Measurements from ENCODE around the gene PROB1.
"Not testable (repeated sequence)": the region's sequence is repeated elsewhere in the genome, so short reads cannot be mapped to it uniquely, and the experiment has no call there.

PROB1 gene

DNA sequence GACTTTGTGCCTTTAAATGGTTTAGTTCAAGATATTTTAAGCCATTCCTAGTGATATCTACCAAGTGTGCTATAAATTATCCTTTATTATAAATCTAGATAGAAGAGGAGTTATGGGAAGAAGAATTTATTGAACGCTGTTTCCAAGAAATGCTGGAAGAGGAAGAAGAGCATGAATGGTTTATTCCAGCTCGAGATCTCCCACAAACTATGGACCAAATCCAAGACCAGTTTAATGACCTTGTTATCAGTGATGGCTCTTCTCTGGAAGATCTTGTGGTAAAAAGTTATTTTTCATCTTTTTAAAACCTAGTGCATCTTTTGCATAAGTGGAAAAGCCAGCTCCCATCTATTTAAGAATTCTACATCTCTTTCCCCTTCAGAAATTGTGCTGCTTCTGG, 30.4 kb downstream of the PROB1 start:
- H3K9ac ChIP-seq (ENCODE audit: low read length in 5 of 5), result no peak overlapping the region
- no peak overlapping the region for H3K27ac ChIP-seq (ENCODE audit: low read depth, low read length)
- peaks cover 0 to 3% (median 0%) of the 10 kb centered on the region in 5 donors for H3K4me1 ChIP-seq (ENCODE audit: control insufficient read depth in 5 of 5, insufficient read depth in 5 of 5, low read length in 5 of 5)
- no peaks in the 10 kb centered on the region for H3K9me3 ChIP-seq (ENCODE audit: control insufficient read depth in 5 of 5, low read length in 5 of 5)
- H3K36me3 ChIP-seq (ENCODE audit: control insufficient read depth in 5 of 5, insufficient read depth in 5 of 5, low read length in 5 of 5), result peaks cover 31 to 52% (median 45%) of the 10 kb centered on the region in 5 donors
- H3K27me3 ChIP-seq (ENCODE audit: control insufficient read depth in 5 of 5, insufficient read depth in 4 of 5, low read length in 5 of 5), result no peaks in the 10 kb centered on the region
- H3K4me3 ChIP-seq (ENCODE audit: low read depth in 1 of 5, low read length in 5 of 5), result no peak overlapping the region

DNA sequence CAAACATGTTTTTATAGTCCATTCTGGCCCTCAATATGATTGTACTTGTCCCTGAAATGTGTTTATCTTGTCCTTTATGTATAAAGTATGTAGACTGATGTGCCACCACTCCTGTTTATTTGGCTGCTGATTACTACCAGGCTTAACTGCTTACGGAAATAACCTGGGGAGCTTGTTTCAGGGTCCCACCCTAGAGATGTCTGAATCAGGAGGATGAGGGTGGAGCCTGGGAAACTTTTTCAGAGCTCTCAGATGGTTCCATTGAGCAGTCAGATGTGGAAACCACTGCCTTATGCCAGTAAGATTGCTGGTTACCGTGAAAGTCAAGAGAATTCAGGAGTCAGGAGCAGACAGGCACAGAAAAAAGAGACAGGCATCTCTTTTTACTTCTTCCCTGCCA, 31.0 kb downstream of the PROB1 start:
- Histone ChIP-seq H3K4me3 (ENCODE audit: low read depth in 1 of 5, low read length in 5 of 5) (no peak overlapping the region), H3K27ac (ENCODE audit: low read depth, low read length) (no peak overlapping the region), H3K4me1 (ENCODE audit: control insufficient read depth in 5 of 5, insufficient read depth in 5 of 5, low read length in 5 of 5) (peaks cover 0 to 3% (median 0%) of the 10 kb centered on the region in 5 donors), H3K27me3 (ENCODE audit: control insufficient read depth in 5 of 5, insufficient read depth in 4 of 5, low read length in 5 of 5) (no peaks in the 10 kb centered on the region), H3K9ac (ENCODE audit: low read length in 5 of 5) (no peak overlapping the region), H3K9me3 (ENCODE audit: control insufficient read depth in 5 of 5, low read length in 5 of 5) (no peaks in the 10 kb centered on the region), H3K36me3 (ENCODE audit: control insufficient read depth in 5 of 5, insufficient read depth in 5 of 5, low read length in 5 of 5) (peaks cover 28 to 49% (median 40%) of the 10 kb centered on the region in 5 donors)

DNA sequence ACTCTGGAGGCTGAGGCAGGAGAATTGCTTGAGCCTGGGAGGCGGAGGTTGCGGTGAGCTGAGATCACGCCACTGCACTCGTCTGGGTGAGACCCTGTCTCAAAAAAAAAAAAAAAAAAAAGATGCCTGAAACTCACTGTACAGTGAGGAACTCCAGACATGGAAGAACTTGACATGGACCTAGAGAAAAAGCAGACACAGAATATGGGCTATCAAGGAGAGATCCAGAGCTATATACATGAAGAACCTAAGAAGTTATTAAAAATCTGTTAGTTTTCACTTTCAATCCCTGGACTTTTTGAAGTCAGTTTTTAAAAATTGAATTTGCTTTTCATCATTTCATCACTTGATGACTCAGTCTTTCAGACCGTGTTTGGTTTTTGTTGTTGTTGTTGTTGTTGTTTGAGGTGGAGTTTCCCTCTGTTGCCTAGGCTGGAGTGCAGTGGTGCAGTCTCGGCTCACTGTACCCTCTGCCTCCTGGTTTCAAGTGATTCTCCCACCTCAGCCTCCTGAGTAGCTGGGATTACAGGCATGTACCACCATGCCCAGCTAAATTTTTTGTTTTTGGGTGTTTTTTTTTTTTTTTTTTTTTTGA, 33.0 kb downstream of the PROB1 start:
- Histone ChIP-seq H3K4me3 (ENCODE audit: low read depth in 1 of 5, low read length in 5 of 5) (no peak overlapping the region), H3K36me3 (ENCODE audit: control insufficient read depth in 5 of 5, insufficient read depth in 5 of 5, low read length in 5 of 5) (peaks cover 16 to 36% (median 29%) of the 10 kb centered on the region in 5 donors), H3K9ac (ENCODE audit: low read length in 5 of 5) (no peak overlapping the region), H3K27me3 (ENCODE audit: control insufficient read depth in 5 of 5, insufficient read depth in 4 of 5, low read length in 5 of 5) (no peaks in the 10 kb centered on the region), H3K9me3 (ENCODE audit: control insufficient read depth in 5 of 5, low read length in 5 of 5) (no peaks in the 10 kb centered on the region), H3K4me1 (ENCODE audit: control insufficient read depth in 5 of 5, insufficient read depth in 5 of 5, low read length in 5 of 5) (peaks cover 0 to 3% (median 0%) of the 10 kb centered on the region in 5 donors), H3K27ac (ENCODE audit: low read depth, low read length) (no peak overlapping the region)

DNA sequence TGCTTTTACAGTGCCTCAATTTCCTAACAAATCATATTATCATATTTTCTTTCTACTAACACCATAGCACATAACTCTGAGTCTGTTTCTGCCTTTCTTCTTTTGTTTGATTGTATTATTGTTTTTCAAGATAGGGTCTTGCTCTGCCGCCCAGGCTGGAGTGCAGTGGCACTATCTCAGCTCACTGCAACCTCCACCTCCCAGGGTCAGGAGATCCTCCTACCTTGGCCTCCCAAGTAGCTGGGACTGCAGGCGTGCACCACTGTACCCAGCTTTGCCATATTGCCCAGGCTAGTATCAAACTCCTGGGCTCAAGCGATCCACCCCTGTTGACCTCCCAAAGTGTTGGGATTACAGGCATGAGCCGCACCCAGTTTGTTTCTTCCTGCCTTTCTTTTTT, 34.5 kb downstream of the PROB1 start:
- Histone ChIP-seq H3K4me1 (ENCODE audit: control insufficient read depth in 5 of 5, insufficient read depth in 5 of 5, low read length in 5 of 5) (peaks cover 0 to 3% (median 0%) of the 10 kb centered on the region in 5 donors), H3K9ac (ENCODE audit: low read length in 5 of 5) (no peak overlapping the region), H3K4me3 (ENCODE audit: low read depth in 1 of 5, low read length in 5 of 5) (no peak overlapping the region), H3K27ac (ENCODE audit: low read depth, low read length) (no peak overlapping the region), H3K27me3 (ENCODE audit: control insufficient read depth in 5 of 5, insufficient read depth in 4 of 5, low read length in 5 of 5) (no peaks in the 10 kb centered on the region), H3K9me3 (ENCODE audit: control insufficient read depth in 5 of 5, low read length in 5 of 5) (no peaks in the 10 kb centered on the region), H3K36me3 (ENCODE audit: control insufficient read depth in 5 of 5, insufficient read depth in 5 of 5, low read length in 5 of 5) (peaks cover 12 to 21% (median 13%) of the 10 kb centered on the region in 5 donors)

DNA sequence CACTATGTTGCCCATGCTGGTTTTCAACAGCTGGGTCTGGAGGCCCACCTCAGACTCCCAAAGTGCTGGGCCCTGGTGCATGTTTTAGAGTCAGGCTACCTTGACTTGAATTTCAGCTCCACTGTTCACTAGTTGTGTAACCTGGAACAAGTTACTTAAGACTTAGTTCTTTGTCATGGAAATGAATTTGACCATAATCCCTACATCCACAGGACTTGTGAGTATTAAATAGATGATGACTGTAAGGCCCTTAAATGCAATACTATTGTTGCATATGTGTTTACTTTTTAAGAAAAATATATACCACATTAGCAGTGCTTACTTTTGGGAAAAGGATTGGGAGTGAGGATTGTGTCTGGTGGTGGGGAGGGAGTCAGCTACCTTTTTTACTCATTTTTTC, 36.8 kb downstream of the PROB1 start:
- H3K9ac ChIP-seq (ENCODE audit: low read length in 5 of 5), result no peak overlapping the region
- no peaks in the 10 kb centered on the region for H3K9me3 ChIP-seq (ENCODE audit: control insufficient read depth in 5 of 5, low read length in 5 of 5)
- H3K27me3 ChIP-seq (ENCODE audit: control insufficient read depth in 5 of 5, insufficient read depth in 4 of 5, low read length in 5 of 5), result no peaks in the 10 kb centered on the region
- no peak overlapping the region for H3K27ac ChIP-seq (ENCODE audit: low read depth, low read length)
- H3K36me3 ChIP-seq (ENCODE audit: control insufficient read depth in 5 of 5, insufficient read depth in 5 of 5, low read length in 5 of 5), result peaks cover 0 to 7% (median 2%) of the 10 kb centered on the region in 5 donors
- H3K4me3 ChIP-seq (ENCODE audit: low read depth in 1 of 5, low read length in 5 of 5), result no peak overlapping the region
- H3K4me1 ChIP-seq (ENCODE audit: control insufficient read depth in 5 of 5, insufficient read depth in 5 of 5, low read length in 5 of 5), result peaks cover 0 to 5% (median under 1%) of the 10 kb centered on the region in 5 donors

DNA sequence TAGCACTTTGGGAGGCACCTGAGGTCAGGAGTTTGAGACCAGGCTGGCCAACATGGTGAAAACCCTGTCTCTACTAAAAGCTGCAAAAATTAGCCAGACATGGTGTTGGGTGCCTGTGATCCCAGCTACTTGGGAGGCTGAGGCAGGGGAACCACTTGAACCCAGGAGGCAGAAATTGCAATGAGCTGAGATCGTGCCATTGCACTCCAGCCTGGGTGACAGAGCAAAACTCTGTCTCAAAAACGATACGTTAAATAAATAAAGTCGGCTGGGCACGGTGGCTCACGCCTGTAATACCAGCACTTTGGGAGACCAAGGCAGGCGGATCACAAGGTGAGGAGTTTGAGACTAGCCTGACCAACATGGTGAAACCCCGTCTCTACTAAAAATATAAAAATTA, 39.0 kb downstream of the PROB1 start:
- H3K27me3 ChIP-seq (ENCODE audit: control insufficient read depth in 5 of 5, insufficient read depth in 4 of 5, low read length in 5 of 5); H3K9me3 ChIP-seq (ENCODE audit: control insufficient read depth in 5 of 5, low read length in 5 of 5); H3K27ac ChIP-seq (ENCODE audit: low read depth, low read length); H3K4me3 ChIP-seq (ENCODE audit: low read depth in 1 of 5, low read length in 5 of 5); H3K4me1 ChIP-seq (ENCODE audit: control insufficient read depth in 5 of 5, insufficient read depth in 5 of 5, low read length in 5 of 5); H3K36me3 ChIP-seq (ENCODE audit: control insufficient read depth in 5 of 5, insufficient read depth in 5 of 5, low read length in 5 of 5); H3K9ac ChIP-seq (ENCODE audit: low read length in 5 of 5): not testable (repeated sequence)

DNA sequence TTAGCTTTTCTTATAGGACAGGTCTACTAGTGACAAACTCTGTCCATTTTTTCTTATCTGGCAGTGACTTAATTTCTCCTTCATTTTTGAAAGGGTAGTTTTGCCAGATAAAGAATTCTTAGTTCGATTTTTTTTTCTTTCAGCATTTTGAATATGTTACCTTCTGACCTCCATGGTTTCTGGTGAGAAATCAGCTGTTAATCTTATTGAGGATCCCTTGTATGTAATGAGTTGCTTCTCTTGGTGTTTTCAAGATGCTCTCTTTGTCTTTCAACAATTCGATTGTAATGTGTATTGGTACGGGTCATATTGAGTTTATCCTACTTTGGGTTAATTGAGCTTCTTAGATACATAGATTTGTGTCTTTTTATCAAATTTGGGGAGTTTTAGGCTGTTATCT, 40.7 kb downstream of the PROB1 start:
- H3K9me3 ChIP-seq (ENCODE audit: control insufficient read depth in 5 of 5, low read length in 5 of 5), result no peaks in the 10 kb centered on the region
- no peaks in the 10 kb centered on the region for H3K27me3 ChIP-seq (ENCODE audit: control insufficient read depth in 5 of 5, insufficient read depth in 4 of 5, low read length in 5 of 5)
- peaks cover 0 to 7% (median 3%) of the 10 kb centered on the region in 5 donors for H3K36me3 ChIP-seq (ENCODE audit: control insufficient read depth in 5 of 5, insufficient read depth in 5 of 5, low read length in 5 of 5)
- peaks cover 0 to 9% (median 6%) of the 10 kb centered on the region in 5 donors for H3K4me1 ChIP-seq (ENCODE audit: control insufficient read depth in 5 of 5, insufficient read depth in 5 of 5, low read length in 5 of 5)
- no peak overlapping the region for H3K27ac ChIP-seq (ENCODE audit: low read depth, low read length)
- no peak overlapping the region for H3K9ac ChIP-seq (ENCODE audit: low read length in 5 of 5)
- no peak overlapping the region for H3K4me3 ChIP-seq (ENCODE audit: low read depth in 1 of 5, low read length in 5 of 5)

DNA sequence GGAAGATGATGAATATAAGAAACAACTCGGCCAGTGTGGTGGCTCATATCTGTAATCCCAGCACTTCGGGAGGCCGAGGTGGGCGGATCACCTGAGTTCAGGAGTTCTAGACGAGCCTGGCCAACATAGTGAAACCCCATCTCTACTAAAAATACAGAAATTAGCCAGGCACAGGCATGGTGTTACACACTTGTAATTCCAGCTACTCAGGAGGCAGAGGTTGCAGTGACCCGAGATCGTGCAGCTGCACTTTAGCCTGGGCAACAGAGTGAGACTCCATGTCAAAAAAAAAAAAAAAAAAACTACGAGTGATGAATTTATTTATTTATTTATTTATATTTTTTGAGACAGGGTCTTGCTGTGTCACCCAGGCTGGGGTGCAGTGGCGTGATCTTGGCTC, 47.0 kb downstream of the PROB1 start:
- H3K4me1 ChIP-seq (ENCODE audit: control insufficient read depth in 5 of 5, insufficient read depth in 5 of 5, low read length in 5 of 5), result peaks cover 0 to 24% (median 21%) of the 10 kb centered on the region in 5 donors
- not testable (repeated sequence) for H3K36me3 ChIP-seq (ENCODE audit: control insufficient read depth in 5 of 5, insufficient read depth in 5 of 5, low read length in 5 of 5); H3K9ac ChIP-seq (ENCODE audit: low read length in 5 of 5)

DNA sequence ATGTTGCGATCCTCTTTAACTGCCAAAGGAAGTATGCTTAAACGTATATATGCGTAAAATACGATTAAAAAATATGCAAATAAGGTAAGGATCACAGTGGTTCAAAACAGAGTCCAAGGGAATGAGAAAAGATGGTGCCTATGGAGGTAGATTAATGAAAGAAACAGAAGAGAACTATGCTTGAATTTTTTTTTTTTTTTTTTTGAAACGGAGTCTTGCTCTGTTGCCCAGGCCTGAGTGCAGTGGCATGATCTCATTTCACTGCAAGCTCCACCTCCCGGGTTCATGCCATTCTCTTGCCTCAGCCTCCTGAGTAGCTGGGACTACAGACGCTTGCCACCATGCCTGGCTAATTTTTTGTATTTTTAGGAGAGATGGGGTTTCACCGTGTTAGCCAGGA, 49.5 kb downstream of the PROB1 start:
- not testable (repeated sequence) for H3K9ac ChIP-seq (ENCODE audit: low read length in 5 of 5); H3K9me3 ChIP-seq (ENCODE audit: control insufficient read depth in 5 of 5, low read length in 5 of 5); H3K36me3 ChIP-seq (ENCODE audit: control insufficient read depth in 5 of 5, insufficient read depth in 5 of 5, low read length in 5 of 5); H3K27ac ChIP-seq (ENCODE audit: low read depth, low read length); H3K4me3 ChIP-seq (ENCODE audit: low read depth in 1 of 5, low read length in 5 of 5); H3K27me3 ChIP-seq (ENCODE audit: control insufficient read depth in 5 of 5, insufficient read depth in 4 of 5, low read length in 5 of 5)
- peaks cover 4 to 36% (median 31%) of the 10 kb centered on the region in 5 donors for H3K4me1 ChIP-seq (ENCODE audit: control insufficient read depth in 5 of 5, insufficient read depth in 5 of 5, low read length in 5 of 5)

More for the DNA sequence above, 47.0 kb downstream of the PROB1 start:
- not testable (repeated sequence) for H3K27me3 ChIP-seq (ENCODE audit: control insufficient read depth in 5 of 5, insufficient read depth in 4 of 5, low read length in 5 of 5); H3K27ac ChIP-seq (ENCODE audit: low read depth, low read length); H3K4me3 ChIP-seq (ENCODE audit: low read depth in 1 of 5, low read length in 5 of 5); H3K9me3 ChIP-seq (ENCODE audit: control insufficient read depth in 5 of 5, low read length in 5 of 5)

DNA sequence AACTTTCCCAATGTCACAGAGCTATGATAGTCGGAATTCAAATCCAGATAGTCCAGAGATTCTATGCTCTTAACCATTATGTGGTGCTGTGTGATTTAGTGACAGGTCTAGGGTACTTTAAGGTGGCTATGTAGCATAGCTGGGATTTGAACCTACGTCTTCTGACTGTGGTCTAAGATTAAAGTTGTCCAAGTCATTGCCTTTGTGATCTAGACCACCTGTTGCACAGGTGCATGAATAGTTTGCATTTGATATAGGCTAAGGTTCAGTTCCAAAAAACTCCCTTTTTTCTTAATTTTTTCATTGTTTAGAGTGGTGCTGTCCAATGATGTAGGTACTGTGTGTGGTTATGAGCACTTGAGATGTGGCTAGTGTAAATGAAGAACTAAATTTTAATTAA, 50.7 kb downstream of the PROB1 start:
- H3K9me3 ChIP-seq (ENCODE audit: control insufficient read depth in 5 of 5, low read length in 5 of 5), result no peaks in the 10 kb centered on the region
- H3K27me3 ChIP-seq (ENCODE audit: control insufficient read depth in 5 of 5, insufficient read depth in 4 of 5, low read length in 5 of 5), result no peaks in the 10 kb centered on the region
- H3K9ac ChIP-seq (ENCODE audit: low read length in 5 of 5), result no peak overlapping the region
- H3K27ac ChIP-seq (ENCODE audit: low read depth, low read length), result no peak overlapping the region
- peak overlapping the region in 1 of 5 donors; percentile 0 for H3K4me3 ChIP-seq (ENCODE audit: low read depth in 1 of 5, low read length in 5 of 5)
- H3K4me1 ChIP-seq (ENCODE audit: control insufficient read depth in 5 of 5, insufficient read depth in 5 of 5, low read length in 5 of 5), result peaks cover 4 to 36% (median 31%) of the 10 kb centered on the region in 5 donors
- peaks cover 0 to 3% (median 0%) of the 10 kb centered on the region in 5 donors for H3K36me3 ChIP-seq (ENCODE audit: control insufficient read depth in 5 of 5, insufficient read depth in 5 of 5, low read length in 5 of 5)

All from subcutaneous abdominal adipose tissue (tissue), 5 donors.